Endothelial cell of umbilical vein (primary cell): ENCODE data around the gene INPP5A. TPM values are rescaled to one million over a fixed set of nuclear protein-coding genes. Genes with fewer than 3 reads are reported as not detected.

Experiments used
- BruUV-seq: library from RNA; stranded (reverse); fragments of 400-500 nt; replicated peaks from 2 replicates; lab custom pipeline; 2021; lab: Mats Ljungman, UMichigan
- CTCF ChIA-PET: fragments of 300-600, 350-600 bp; sonication (Branson Sonifier 250); formaldehyde crosslinking; loops from one replicate; lab custom pipeline; 2021; ENCODE audit warnings: antibody characterized with exemption, inconsistent platforms; lab: Charles Lee
- POLR2A ChIA-PET: fragments of 300-600, 350-600 bp; sonication (Branson Sonifier 250); formaldehyde crosslinking; loops from one replicate; lab custom pipeline; 2021; ENCODE audit warnings: antibody characterized with exemption, inconsistent platforms; lab: Charles Lee
- DNase-seq: peaks from one replicate; pipeline ENCODE4 v3.0.0-alpha.2; 2011; ENCODE audit warnings: low read depth, low spot score
- FAIRE-seq: peaks from 2 replicates; lab custom pipeline; 2011; peaks lifted over from hg19 to GRCh38; lab: Jason Lieb, UNC
- H2AFZ ChIP-seq: 2 replicates; pipeline ENCODE4 v1.6.0; 2012; ENCODE audit warnings: low read depth, low read length, control low read depth, inconsistent platforms
- H3K27ac ChIP-seq: 2 replicates; pipeline ENCODE4 v1.5.1; 2011; ENCODE audit warnings: low read depth, mild to moderate bottlenecking, control low read depth, low read length, moderate library complexity; ENCODE audit not compliant: insufficient read depth
- H3K27me3 ChIP-seq, 2 experiments: 2 replicates each; pipeline versions ENCODE4 v1.6.0 to v1.6.1; 2011; ENCODE audit warnings: low read length in 2 of 2, mixed read lengths in 1 of 2; ENCODE audit not compliant: control insufficient read depth in 2 of 2, insufficient read depth in 2 of 2
- H3K36me3 ChIP-seq, 2 experiments: 2 replicates in 1 of 2; 3 replicates in 1 of 2; pipeline ENCODE4 v1.5.1; 2011; ENCODE audit warnings: low read length in 2 of 2, mild to moderate bottlenecking in 1 of 2, moderate library complexity in 1 of 2; ENCODE audit not compliant: control insufficient read depth in 2 of 2, insufficient read depth in 2 of 2; ENCODE audit errors: extremely low read depth in 1 of 2
- H3K4me1 ChIP-seq: 3 replicates; pipeline ENCODE4 v1.5.1; 2011; ENCODE audit warnings: mild to moderate bottlenecking, low read length; ENCODE audit not compliant: control insufficient read depth, insufficient read depth; ENCODE audit errors: extremely low read depth
- H3K4me2 ChIP-seq: 2 replicates; pipeline ENCODE4 v1.6.1; 2011; ENCODE audit warnings: low read length, control low read depth, mixed read lengths; ENCODE audit not compliant: insufficient read depth
- H3K4me3 ChIP-seq, 3 experiments: fragments of 200-600 bp in 1 of 3; sonication (generic), shearing (Covaris generic) in 1 of 3; replicated peaks in 1 of 3; 2 replicates each; pipeline ENCODE4 v1.5.1; 2011 to 2016; ENCODE audit warnings: control low read depth in 3 of 3, low read length in 3 of 3, mild to moderate bottlenecking in 2 of 3, inconsistent platforms in 1 of 3, low read depth in 1 of 3, moderate library complexity in 1 of 3; ENCODE audit not compliant: insufficient read depth in 1 of 3
- H3K79me2 ChIP-seq: 2 replicates; pipeline ENCODE4 v1.6.0; 2012; ENCODE audit warnings: low read length, inconsistent platforms; ENCODE audit not compliant: control insufficient read depth, insufficient read depth
- H3K9ac ChIP-seq: replicated peaks from 2 replicates; pipeline ENCODE3; 2011; ENCODE audit warnings: low read length, control low read depth; ENCODE audit not compliant: insufficient read depth; ENCODE audit errors: extremely low read depth
- H3K9me1 ChIP-seq: replicated peaks from 3 replicates; pipeline ENCODE4 v1.6.0; 2011; ENCODE audit warnings: mild to moderate bottlenecking, low read length; ENCODE audit not compliant: control insufficient read depth, insufficient read depth; ENCODE audit errors: extremely low read depth
- H3K9me3 ChIP-seq: replicated peaks from 2 replicates; pipeline ENCODE4 v1.5.1; 2012; ENCODE audit warnings: low read length, inconsistent platforms; ENCODE audit not compliant: control insufficient read depth, insufficient read depth
- H4K20me1 ChIP-seq: replicated peaks from 2 replicates; pipeline ENCODE3; 2011; ENCODE audit warnings: mild to moderate bottlenecking, low read length; ENCODE audit not compliant: control insufficient read depth, insufficient read depth; ENCODE audit errors: extremely low read depth
- CTCF ChIP-seq, 2 donors: IDR thresholded peaks; 1 replicate in 1 of 2; 2 replicates in 1 of 2; pipeline ENCODE4 v1.5.1; 2011; ENCODE audit warnings: low read length in 2 of 2, mild to moderate bottlenecking in 2 of 2, moderate library complexity in 2 of 2, control low read depth in 1 of 2, inconsistent platforms in 1 of 2, low read depth in 1 of 2; ENCODE audit not compliant: insufficient read depth in 1 of 2; ENCODE audit errors: extremely low read depth in 1 of 2
- EZH2 ChIP-seq: IDR thresholded peaks from 2 replicates; pipeline ENCODE4 v1.6.1; 2012; ENCODE audit warnings: borderline replicate concordance, low read depth, mild to moderate bottlenecking, moderate library complexity, low read length, inconsistent platforms; ENCODE audit not compliant: severe bottlenecking
- GATA2 ChIP-seq: IDR thresholded peaks from 2 replicates; pipeline ENCODE4 v1.7.0; 2011; ENCODE audit warnings: low read depth, mild to moderate bottlenecking, moderate library complexity, mixed read lengths, low read length; ENCODE audit not compliant: insufficient read length, insufficient read depth
- JUN ChIP-seq: IDR thresholded peaks from 2 replicates; pipeline ENCODE4 v1.6.1; 2011; ENCODE audit warnings: borderline replicate concordance, low read depth; ENCODE audit not compliant: insufficient read length, insufficient read depth
- MAX ChIP-seq: IDR thresholded peaks from 2 replicates; pipeline ENCODE4 v1.6.1; 2011; ENCODE audit not compliant: insufficient read depth, insufficient read length
- MYC ChIP-seq: IDR thresholded peaks from one replicate; pipeline ENCODE4 v1.6.1; 2011; ENCODE audit warnings: mild to moderate bottlenecking, low read depth, low read length
- POLR2AphosphoS5 ChIP-seq: IDR thresholded peaks from 2 replicates; pipeline ENCODE4 v1.6.1; 2012; ENCODE audit warnings: low read depth, mild to moderate bottlenecking, control low read depth, low read length, moderate library complexity; ENCODE audit not compliant: insufficient read depth
- dilution Hi-C: fragments of 300-500 bp; cut with MboI; formaldehyde crosslinking; loops from one replicate; pipeline ENCODE4 v1.15.0; 2019; ENCODE audit warnings: low sequenced_read_pairs; ENCODE audit not compliant: extremely low pct_ligation_motif_present
- intact Hi-C: fragments of 100-400 bp; cut with micrococcal nuclease; formaldehyde crosslinking; loops from one replicate; pipeline ENCODE4 v1.10.0; 2022
- polyA plus RNA-seq, 4 experiments: library from polyadenylated mRNA; depleted of rRNA in 3 of 4; stranded (reverse) in 3 of 4; unstranded in 1 of 4; fragments of >200 nt; gene quantifications; 2 replicates each; pipeline versions ENCODE4 v1.2.1 to v1.2.3, GENCODE V29; 2011 to 2012; ENCODE audit warnings: missing spikeins in 1 of 4
- total RNA-seq: library from RNA; stranded (reverse); gene quantifications from 2 replicates; pipeline ENCODE4 v1.2.3, GENCODE V29; 2021

The INPP5A gene
- total and polyA plus RNA-seq, 2 donors (not counting 3 experiments of a cell fraction or from before 2014, with no cell fraction given): 22.9 to 33.2 TPM

GRCh38 chr10:132644527-132645246 lies 107.1 kb downstream of the INPP5A start:
- Histone ChIP-seq H3K27ac (no peak overlapping the region), H2AFZ (no peak overlapping the region), H3K27me3 (no peaks in the 10 kb centered on the region), H3K79me2 (no peaks in the 10 kb centered on the region), H3K4me1 (no peaks in the 10 kb centered on the region), H3K9me3 (no peaks in the 10 kb centered on the region), H3K4me2 (no peak overlapping the region), H3K4me3 (no peak overlapping the region), H3K9me1 (no peaks in the 10 kb centered on the region), H3K9ac (no peak overlapping the region), H3K36me3 (no peaks in the 10 kb centered on the region), H4K20me1 (no peaks in the 10 kb centered on the region)
- intact Hi-C loops: no loop called here
- ChIA-PET POLR2A (no interaction called here), CTCF (no interaction called here)
- dilution Hi-C loops: no loop called here
- no peak for DNase-seq
- TF ChIP-seq CTCF (IDR thresholded peaks at IDR 0.05; ENCODE audit: extremely low read depth in 1 of 2, insufficient read depth in 1 of 2, low read depth in 1 of 2, low read length in 2 of 2) (no peak), MAX (no peak), MYC (no peak), EZH2 (no peak), GATA2 (no peak)
- no TSS peak for BruUV-seq
- no peak for FAIRE-seq

DNA sequence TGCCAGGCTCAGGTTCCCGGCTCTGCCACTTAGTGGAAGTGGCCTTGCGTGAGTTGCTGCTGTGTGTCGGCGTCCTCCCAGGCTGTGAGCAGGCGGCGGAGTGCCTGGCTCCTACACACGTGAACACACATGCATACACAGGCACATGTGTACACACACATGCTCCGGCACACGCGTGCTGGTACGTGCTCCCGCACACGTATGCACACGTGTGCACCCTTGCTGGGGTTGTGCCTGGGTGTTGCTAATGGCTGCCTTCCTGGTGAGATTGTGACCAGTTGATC lies 107.6 kb downstream of the INPP5A start:
- Histone ChIP-seq H3K27ac (no peak overlapping the region), H3K4me2 (no peak overlapping the region), H3K4me1 (no peaks in the 10 kb centered on the region), H3K4me3 (no peak overlapping the region), H3K36me3 (no peaks in the 10 kb centered on the region), H3K27me3 (no peaks in the 10 kb centered on the region), H2AFZ (no peak overlapping the region), H3K9me1 (no peaks in the 10 kb centered on the region), H3K9me3 (no peaks in the 10 kb centered on the region), H3K9ac (no peak overlapping the region), H4K20me1 (no peaks in the 10 kb centered on the region), H3K79me2 (no peaks in the 10 kb centered on the region)
- dilution Hi-C loops: no loop called here
- intact Hi-C loops: no loop called here
- CTCF ChIA-PET: no interaction called here
- BruUV-seq: no TSS peak
- FAIRE-seq (no peak), DNase-seq (no peak)
- POLR2A ChIA-PET: no interaction called here
- no peak for TF ChIP-seq MAX
- no peak for TF ChIP-seq GATA2
- no peak for TF ChIP-seq POLR2AphosphoS5
- no peak for TF ChIP-seq MYC
- TF ChIP-seq JUN: no peak
